ENCODE measurements around the gene SLC12A7.

Gene SLC12A7

DNA sequence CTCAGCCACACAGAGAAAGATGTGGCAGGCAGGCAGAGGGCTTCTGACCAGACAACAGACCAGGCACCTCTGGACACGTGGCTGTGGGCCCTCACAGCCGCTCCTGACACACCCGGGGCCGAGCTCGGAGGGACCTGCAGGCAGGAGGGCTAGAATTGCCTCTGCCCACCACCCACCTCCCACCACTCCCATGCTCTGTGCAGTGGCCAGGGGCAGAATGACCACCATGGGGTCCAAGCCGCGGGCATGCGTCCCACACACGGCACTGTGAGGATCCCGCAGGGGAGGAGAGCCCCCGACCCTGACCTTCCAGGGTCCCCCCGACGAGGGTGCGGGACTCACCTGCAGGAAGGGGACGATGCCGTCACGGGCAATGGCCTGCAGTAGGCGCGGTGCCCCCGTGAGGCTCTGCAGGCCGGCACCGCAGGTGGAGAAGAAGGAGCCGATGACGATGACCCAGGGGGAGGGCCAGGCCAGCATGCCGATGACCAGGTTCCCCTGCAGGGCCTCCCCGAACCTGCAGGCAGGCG is 34.3 kb downstream of the SLC12A7 start:
- DNase-seq (ENCODE audit: low read depth), result no peak

DNA sequence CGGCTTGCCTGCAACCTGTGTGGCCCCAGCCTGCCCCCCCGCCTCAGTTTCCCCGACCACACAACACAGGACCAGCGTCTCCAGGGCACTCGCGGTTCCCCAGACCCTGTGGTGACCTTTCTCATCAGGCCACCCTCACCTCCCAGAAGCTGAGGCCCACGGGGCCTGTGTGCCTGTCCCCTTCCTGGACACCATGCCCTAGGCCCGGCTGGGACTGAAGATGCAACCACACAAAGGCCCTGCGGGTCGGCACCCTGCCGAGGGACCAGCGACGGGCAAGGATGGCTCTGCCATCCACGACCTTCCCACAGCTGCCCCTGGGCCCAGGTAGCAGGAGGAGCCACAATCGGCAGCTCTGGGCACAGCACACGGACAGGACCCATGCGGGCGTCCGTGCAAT is 34.8 kb downstream of the SLC12A7 start:
- DNase-seq (ENCODE audit: low read depth), result no peak

DNA sequence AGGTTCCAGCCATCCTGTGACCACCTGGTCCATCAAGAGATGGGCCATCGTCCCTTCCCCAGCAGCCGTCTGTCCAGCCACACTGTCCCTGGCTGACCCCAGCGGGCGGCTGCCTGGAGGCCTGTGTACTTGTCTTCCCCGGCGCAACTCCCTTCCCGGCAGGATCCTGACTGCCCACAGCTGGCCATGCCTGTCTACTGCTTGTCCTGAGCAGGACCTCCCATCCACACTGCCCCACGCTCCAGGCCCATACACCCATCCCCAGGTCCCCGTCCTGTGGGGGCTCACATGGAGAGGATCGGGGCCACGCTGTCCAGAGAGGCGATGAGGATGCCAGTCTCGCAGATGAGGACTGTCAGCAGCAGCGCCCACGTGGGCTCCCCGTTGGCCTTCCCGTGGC is 35.5 kb downstream of the SLC12A7 start:
- DNase-seq (ENCODE audit: low read depth), result no peak

GRCh38 chr5:1075931-1076330 is 35.9 kb downstream of the SLC12A7 start:
- no peak for DNase-seq (ENCODE audit: low read depth)

DNA sequence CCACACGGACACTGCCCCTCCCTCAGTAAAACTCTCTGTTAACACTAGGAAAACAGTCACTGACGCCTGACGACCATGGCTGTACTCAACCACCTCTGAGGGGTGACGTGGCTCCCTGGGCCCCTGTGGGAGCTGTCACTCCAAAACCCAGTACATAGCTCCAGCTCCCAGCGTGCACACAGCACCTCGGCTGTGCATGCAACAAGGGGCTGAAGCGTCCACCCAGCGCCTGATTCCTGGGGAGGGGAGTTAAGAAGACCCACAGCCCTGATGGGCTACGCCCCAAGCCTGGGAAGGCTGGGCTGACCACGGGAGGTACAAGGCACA is 36.3 kb downstream of the SLC12A7 start:
- no peak for DNase-seq (ENCODE audit: low read depth)

DNA sequence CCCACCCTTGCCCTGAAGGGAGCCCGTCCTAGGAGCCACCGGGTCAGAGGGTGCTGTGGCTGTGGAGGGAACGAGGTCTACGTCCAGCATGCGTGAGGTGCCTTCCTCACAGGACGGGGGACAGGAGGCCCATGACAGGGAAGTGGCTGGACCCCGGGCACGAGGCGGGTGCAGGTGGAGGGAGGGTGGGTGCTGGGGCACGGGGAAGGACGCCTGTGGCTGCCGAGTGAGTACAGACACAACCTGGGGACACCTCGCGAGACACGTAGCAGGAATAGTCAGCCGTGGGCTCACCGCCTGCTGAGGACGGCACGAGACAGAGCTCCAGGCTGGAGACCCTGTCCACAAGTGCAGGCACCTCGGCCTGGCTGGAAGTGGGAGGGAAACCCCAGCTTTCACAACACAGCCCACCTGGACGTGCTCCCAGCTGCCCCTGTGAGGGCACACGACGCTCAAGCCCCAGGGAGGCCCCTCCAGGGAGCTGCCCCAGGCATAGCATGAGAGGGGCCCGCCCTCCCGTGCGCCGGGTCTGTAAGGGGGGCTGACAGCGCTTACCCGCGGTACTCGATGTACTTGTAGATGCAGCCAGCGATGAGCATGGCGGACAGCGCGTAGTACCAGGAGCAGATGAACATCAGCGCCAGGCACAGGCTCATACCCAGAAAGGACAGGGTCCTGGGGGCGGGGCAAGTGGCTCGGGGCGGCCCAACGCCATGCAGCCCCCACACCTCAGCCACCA is 36.9 kb downstream of the SLC12A7 start:
- no peak for DNase-seq (ENCODE audit: low read depth)

DNA sequence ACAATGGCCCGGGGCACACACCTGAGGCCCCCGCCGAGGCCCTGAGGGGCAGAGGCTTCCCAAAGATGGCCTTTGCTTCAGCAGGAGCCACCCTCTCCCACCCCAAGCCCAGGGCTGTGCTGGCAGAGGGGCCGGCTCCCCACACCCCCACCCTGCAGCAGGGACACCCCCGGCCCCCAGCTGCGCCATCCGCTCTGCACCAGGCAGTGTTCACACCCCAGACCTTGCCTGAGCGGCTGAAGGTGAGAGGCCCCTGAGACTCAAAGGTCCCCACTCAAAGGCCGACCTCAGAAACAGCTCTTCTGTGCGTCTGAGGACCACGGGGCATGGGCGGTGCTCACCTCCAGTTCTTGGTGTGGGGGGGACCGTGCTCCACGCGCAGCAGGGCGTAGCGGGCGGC is 37.6 kb downstream of the SLC12A7 start:
- DNase-seq (ENCODE audit: low read depth), result no peak

DNA sequence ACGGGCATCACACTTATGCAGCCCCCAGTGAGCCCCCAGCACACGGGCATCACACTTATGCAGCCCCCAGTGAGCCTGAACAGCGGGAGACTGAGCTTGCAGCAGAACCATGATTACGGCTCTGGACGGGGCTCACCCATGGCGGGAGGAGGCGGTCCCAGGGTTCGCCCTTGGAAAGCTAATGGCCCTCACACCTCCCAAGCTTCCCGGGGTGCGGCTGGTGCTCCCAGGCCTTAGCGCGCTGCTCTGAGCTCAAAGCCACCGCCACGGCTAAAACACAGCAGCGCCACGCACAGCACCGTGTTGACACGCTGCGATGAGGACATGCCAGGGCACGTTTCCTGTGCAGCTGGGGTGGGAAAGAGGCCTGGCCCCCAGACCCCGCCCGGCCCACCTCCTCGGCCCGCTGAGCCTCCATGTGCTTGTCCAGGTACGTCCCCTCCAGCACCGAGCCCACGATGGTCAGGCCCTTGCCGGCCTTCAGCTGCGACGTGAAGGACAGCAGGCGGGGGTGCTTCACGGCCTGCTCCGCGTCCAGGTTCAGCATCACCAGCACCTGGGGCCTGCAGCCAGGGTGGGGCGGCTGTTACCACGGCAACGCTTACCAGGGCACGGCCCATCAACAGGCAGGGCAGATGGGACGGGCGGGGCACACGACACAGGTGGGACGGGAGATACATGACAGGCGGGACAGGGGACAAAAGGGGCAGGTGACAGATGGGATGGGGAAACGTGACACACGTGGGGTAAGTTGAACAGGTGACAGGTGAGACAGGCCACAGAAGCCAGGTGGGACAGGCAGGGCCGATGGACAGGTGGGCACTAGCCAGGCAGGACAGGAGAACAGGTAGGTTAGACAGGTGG is 38.4 kb downstream of the SLC12A7 start:
- no peak for DNase-seq (ENCODE audit: low read depth)

DNA sequence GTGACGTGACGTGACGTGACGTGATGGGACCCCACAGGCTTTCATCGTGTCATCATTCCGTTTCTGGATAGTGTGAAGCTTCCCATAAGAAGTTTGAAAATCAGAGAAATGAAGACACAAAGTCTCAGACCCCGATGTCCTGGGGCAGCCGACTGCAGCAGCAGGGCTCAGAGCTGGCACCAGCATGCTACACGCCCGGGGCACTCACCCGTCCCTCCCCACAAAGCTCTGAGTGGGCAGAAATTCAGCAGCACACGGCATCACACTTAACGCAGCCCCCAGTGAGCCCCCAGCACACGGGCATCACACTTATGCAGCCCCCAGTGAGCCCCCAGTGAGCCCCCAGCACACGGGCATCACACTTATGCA is 42.2 kb downstream of the SLC12A7 start:
- no peak for DNase-seq (ENCODE audit: low read depth)

DNA sequence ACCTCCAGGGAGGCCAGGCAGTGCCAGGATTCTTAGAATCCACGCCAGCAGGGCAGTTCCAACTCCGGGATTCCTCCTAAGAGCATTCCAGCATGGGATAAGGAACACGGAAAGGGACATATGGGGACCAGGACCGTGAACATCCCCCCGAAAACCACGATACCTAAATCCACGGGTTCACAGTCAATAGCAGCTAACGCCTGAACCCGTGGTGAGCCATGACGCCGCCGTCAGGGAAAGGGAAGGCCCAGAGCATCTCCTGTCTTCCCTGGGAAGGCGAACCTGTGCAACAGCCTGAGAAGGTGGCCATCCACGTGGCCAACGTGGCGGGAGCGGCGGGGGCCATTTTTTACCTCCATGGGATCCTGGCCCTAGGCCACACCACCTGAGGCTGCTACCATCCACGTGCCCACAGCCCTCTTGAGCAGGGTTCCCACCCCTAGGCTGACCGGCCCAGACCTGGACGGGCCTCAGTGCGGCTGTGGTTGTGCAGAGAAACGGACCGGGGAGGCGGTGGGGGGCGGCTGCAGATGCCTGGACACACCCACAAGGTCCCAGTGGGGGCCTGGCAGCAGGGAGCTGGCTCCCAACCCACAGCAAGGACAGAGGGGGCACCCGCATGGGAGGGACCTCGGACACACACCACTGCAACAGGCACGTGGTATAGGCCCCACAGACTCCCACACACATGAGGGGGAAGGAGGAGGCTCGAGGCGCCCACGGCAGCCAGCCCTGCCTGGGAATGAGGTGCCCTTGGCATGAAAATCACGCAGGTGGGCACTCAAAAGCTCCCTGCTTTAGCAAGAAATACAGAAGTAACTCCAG is 42.8 kb downstream of the SLC12A7 start:
- DNase-seq (ENCODE audit: low read depth), result no peak

- no peak for DNase-seq (ENCODE audit: low read depth)
Measured at GRCh38 chr5:1068204-1068894, 43.5 kb downstream of the SLC12A7 start.

DNA sequence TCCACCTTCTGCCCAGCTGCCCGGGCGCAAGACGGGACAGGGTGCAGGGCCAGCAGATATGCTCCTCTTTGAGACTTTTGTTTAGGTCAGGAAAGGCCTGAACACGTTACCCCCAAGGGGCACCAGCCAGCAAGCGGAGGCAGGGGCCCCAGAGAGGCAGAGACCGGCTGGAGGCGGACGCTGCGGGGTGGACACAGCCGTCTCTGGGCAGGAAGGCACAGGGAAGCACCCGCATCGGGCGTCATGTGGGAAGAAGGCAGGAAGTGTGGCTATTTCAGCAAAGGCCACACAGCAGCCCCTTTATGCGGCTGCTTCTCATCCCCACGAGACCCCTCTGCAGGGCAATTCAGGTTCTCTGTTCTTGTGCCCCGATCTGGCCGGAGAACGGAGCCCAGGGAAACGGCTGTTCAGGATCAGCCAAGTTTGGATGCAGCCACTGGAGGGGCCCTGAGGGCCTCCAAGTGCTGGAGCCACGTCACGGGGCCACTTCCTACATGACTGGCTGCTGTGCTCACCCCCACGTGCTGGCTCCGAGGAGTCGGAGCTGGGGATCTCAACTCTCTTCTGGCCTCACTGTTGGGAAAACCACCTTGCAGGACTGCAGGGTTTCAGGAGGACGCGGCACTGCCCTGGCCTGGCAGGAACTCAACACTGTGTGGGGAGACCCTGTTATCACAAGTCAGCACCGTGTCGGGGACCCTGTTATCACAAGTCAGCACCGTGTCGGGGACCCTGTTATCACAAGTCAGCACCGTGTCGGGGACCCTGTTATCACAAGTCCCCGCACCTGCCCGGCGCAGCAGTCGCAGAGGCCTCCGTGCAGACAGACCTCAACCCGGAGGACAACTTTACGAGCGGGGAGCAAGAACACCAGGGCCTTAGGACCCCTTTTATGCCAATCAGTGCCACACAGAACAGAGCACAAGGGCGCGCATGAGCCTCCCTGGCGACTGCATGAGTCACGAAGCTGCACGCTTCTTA is 44.4 kb downstream of the SLC12A7 start:
- DNase-seq (ENCODE audit: low read depth), result no peak

GRCh38 chr5:1066676-1067075 is 45.2 kb downstream of the SLC12A7 start:
- no peak for DNase-seq (ENCODE audit: low read depth)

DNA sequence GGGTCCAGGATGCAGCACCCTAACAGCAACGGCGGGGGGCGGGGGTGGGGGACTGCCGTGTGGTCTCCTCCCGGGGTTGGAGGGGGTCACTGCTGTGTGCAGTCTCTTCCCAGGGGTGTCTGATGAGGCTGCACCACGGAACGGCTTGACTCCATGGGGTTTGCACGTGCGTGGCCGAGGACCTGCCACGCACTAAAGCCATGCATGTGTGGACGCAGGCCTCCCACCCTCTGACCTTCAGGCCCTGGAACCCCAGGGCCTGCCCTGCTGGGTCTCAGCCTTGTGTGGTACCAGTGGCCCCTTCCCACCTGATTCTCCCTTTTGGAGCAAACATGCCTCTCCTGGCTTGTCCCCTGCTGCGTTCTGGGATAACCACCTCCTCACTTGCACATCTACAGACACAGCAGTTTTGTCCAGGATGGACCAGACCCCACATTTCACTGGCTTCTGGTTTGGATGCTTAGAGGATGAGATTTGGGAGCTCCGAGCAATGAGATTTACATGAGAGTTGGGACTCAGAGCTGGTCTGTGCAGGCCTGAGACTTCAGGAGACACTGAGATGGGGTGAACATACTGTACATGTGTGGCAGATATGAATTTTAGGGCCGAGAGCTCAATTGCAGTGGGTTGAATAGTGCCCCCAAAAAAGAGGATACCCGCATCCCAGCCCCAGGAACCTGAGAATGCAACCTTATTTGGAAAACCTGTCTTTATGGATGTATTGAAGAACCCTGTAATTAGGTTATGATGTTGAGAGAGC is 45.8 kb downstream of the SLC12A7 start:
- no peak for DNase-seq (ENCODE audit: low read depth)

DNA sequence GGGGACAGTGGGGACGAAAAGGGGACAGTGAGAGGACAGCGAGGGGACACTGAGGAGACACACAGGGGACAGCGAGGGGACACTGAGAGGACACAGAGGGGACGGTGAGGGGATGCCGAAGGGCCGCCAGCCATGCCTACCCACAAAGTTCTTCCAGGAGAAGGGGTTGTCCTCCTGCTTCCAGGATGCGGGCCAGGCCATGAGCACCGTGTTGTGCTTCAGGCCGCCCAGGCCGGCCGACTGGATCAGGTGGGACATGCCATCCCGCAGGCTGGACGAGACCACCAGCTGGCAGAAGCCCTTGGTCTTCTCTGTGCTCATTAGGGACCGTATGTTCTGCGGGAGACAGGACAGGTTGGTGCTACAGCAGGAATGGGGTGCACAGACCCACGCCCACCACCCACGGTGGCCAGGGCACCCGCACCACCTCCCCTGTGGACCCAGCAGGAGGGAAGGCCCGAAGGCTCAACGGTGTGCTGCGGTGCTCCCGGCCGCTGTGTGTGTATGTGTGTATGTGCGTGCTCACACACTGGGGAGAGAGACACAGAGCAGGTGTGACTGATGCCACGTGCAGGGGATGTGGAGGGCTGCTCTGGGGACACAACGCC is 46.6 kb downstream of the SLC12A7 start:
- no peak for DNase-seq (ENCODE audit: low read depth)

GRCh38 chr5:1064383-1065142 is 47.3 kb downstream of the SLC12A7 start:
- DNase-seq (ENCODE audit: low read depth), result no peak

GRCh38 chr5:1063661-1064382 is 48.0 kb downstream of the SLC12A7 start:
- no peak for DNase-seq (ENCODE audit: low read depth)

Data from T follicular helper cell (primary cell).